GM21360 (cell line): ENCODE data around the gene OTX2.

Experiments
- ATAC-seq: cut with Tn5 transposase; IDR thresholded peaks from one replicate; pipeline ENCODE4 v1.9.1; 2021; ENCODE audit warnings: mild to moderate bottlenecking, moderate library complexity; ENCODE audit not compliant: unreplicated experiment

Gene OTX2

GRCh38 chr14:56812364-56813141, 2.3 kb upstream of the OTX2 start:
- no peak for ATAC-seq

GRCh38 chr14:56811593-56812363, 1.5 kb upstream of the OTX2 start:
- no peak for ATAC-seq

GRCh38 chr14:56810836-56811592, 735 bp upstream of the OTX2 start:
- ATAC-seq: no peak

- ATAC-seq: no peak
Measured at GRCh38 chr14:56809270-56810146, 771 bp downstream of the OTX2 start.

GRCh38 chr14:56808383-56809269, 1.7 kb downstream of the OTX2 start:
- ATAC-seq: no peak

- ATAC-seq: no peak
Measured at GRCh38 chr14:56808110-56808382, 2.2 kb downstream of the OTX2 start.

- no peak for ATAC-seq
Measured at GRCh38 chr14:56807386-56808109, 2.7 kb downstream of the OTX2 start.

- ATAC-seq: no peak
Measured at GRCh38 chr14:56806760-56807159, 3.5 kb downstream of the OTX2 start.

- no peak for ATAC-seq
Measured at GRCh38 chr14:56805992-56806727, 4.1 kb downstream of the OTX2 start.

- ATAC-seq: no peak
Measured at GRCh38 chr14:56805201-56805991, 4.9 kb downstream of the OTX2 start.

GRCh38 chr14:56803816-56804535, 6.3 kb downstream of the OTX2 start:
- no peak for ATAC-seq

GRCh38 chr14:56801920-56802319, 8.4 kb downstream of the OTX2 start:
- no peak for ATAC-seq

- ATAC-seq: no peak
Measured at GRCh38 chr14:56799343-56799645, 11.0 kb downstream of the OTX2 start.

GRCh38 chr14:56798447-56799342, 11.6 kb downstream of the OTX2 start:
- no peak for ATAC-seq

- no peak for ATAC-seq
Measured at GRCh38 chr14:56797569-56798446, 12.5 kb downstream of the OTX2 start.
